NCI-H69 (cell line): ENCODE data around the gene ANKRD13A.

Source experiments
- DNase-seq: peaks from one replicate; lab custom pipeline; 2025; lab: John Stamatoyannopoulos, UW

ANKRD13A gene

GRCh38 chr12:109998904-109999648 lies at the start of gene ANKRD13A:
Gene ANKRD13A (plus strand): TSS chr12:109999430. CDS start chr12:109999689, 259 bp downstream.
- DNase-seq = peak; percentile 97

- DNase-seq = no peak
These were observed 48.6 kb upstream of the ANKRD13A start for GRCh38 chr12:109950625-109951024.

GRCh38 chr12:109951136-109951535 lies 48.1 kb upstream of the ANKRD13A start:
- no peak for DNase-seq

GRCh38 chr12:109951751-109952150 lies 47.5 kb upstream of the ANKRD13A start:
- peak; percentile 67 for DNase-seq

- DNase-seq = no peak
These were observed 46.9 kb upstream of the ANKRD13A start for GRCh38 chr12:109952160-109952858.

- DNase-seq = no peak
These were observed 46.4 kb upstream of the ANKRD13A start for GRCh38 chr12:109952873-109953272.

- no peak for DNase-seq
These were observed 45.6 kb upstream of the ANKRD13A start for GRCh38 chr12:109953656-109954055.

- no peak for DNase-seq
These were observed 40.9 kb upstream of the ANKRD13A start for GRCh38 chr12:109958374-109958773.

- no peak for DNase-seq
These were observed 39.7 kb upstream of the ANKRD13A start for GRCh38 chr12:109959411-109960093.

- DNase-seq = no peak
These were observed 38.0 kb upstream of the ANKRD13A start for GRCh38 chr12:109961201-109961600.

- DNase-seq = no peak
These were observed 37.6 kb upstream of the ANKRD13A start for GRCh38 chr12:109961612-109962011.

GRCh38 chr12:109962398-109962797 lies 36.8 kb upstream of the ANKRD13A start:
- peak; percentile 67 for DNase-seq

- DNase-seq = no peak
These were observed 35.9 kb upstream of the ANKRD13A start for GRCh38 chr12:109963330-109963729.

- no peak for DNase-seq
These were observed 35.3 kb upstream of the ANKRD13A start for GRCh38 chr12:109963743-109964429.

GRCh38 chr12:109966546-109966945 lies 32.7 kb upstream of the ANKRD13A start:
- no peak for DNase-seq

GRCh38 chr12:109967383-109968031 lies 31.7 kb upstream of the ANKRD13A start:
- DNase-seq = no peak

GRCh38 chr12:109968032-109968420 lies 31.2 kb upstream of the ANKRD13A start:
- DNase-seq = no peak

- DNase-seq = no peak
These were observed 30.4 kb upstream of the ANKRD13A start for GRCh38 chr12:109968801-109969200.

GRCh38 chr12:109972821-109973220 lies 26.4 kb upstream of the ANKRD13A start:
- no peak for DNase-seq

- DNase-seq = no peak
These were observed 17.9 kb upstream of the ANKRD13A start for GRCh38 chr12:109981311-109981710.

- no peak for DNase-seq
These were observed 17.0 kb upstream of the ANKRD13A start for GRCh38 chr12:109982210-109982609.
